ENCODE results near the gene ITGA8. TPM values are rescaled to one million over a fixed set of nuclear protein-coding genes. Genes with fewer than 3 reads are reported as not detected.

The ITGA8 gene
- total and polyA plus RNA-seq, 2 donors (not counting 1 experiment from before 2014, with no cell fraction given): not detected

- Histone ChIP-seq H3K9ac (ENCODE audit: low read length) (no peak overlapping the region), H4K20me1 (ENCODE audit: control insufficient read depth, insufficient read depth, low read length, poor library complexity, severe bottlenecking) (no peaks in the 10 kb centered on the region), H3K4me1 (ENCODE audit: control insufficient read depth in 2 of 2, insufficient read depth in 2 of 2, low read length in 2 of 2) (no peaks in the 10 kb centered on the region), H3K36me3 (replicated peaks in 1 of 2; ENCODE audit: control extremely low read depth in 1 of 2, control insufficient read depth in 1 of 2, extremely low read depth in 1 of 2, insufficient read depth in 2 of 2, low read length in 1 of 2) (no peaks in the 10 kb centered on the region), H3K79me2 (ENCODE audit: control insufficient read depth, insufficient read depth, low read length) (no peaks in the 10 kb centered on the region), H3K4me3 (ENCODE audit: control extremely low read depth in 1 of 5, extremely low read depth in 1 of 5, insufficient read depth in 1 of 5, low read depth in 2 of 5, low read length in 4 of 5) (no peak overlapping the region), H3K27me3 (replicated peaks in 1 of 4; ENCODE audit: control extremely low read depth in 1 of 4, control insufficient read depth in 3 of 4, insufficient read depth in 4 of 4, low read length in 3 of 4) (peaks cover 0 to 3% (median 0%) of the 10 kb centered on the region in 4 experiments), H3K27ac (ENCODE audit: low read length in 2 of 2) (no peak overlapping the region), H3K9me3 (ENCODE audit: control extremely low read depth in 1 of 3, control insufficient read depth in 2 of 3, insufficient read depth in 1 of 3, low read length in 2 of 3) (no peaks in the 10 kb centered on the region), H3K4me2 (replicated peaks; ENCODE audit: low read depth, low read length, poor library complexity, severe bottlenecking) (no peak overlapping the region), H2AFZ (ENCODE audit: insufficient read depth, low read depth, low read length, poor library complexity, severe bottlenecking) (no peak overlapping the region)
- DNase-seq (no peak), ATAC-seq (ENCODE audit: low read depth) (no peak)
- Mint-ChIP-seq H3K4me1 (no peaks in the 10 kb centered on the region), H3K4me3 (no peak overlapping the region), H3K9me3 (ENCODE audit: insufficient read depth) (no peaks in the 10 kb centered on the region), H3K27me3 (peaks cover 21% of the 10 kb centered on the region), H3K27ac (no peak overlapping the region)
- CTCF ChIA-PET: no interaction called here
- intact Hi-C loops (cut with micrococcal nuclease): no loop called here
- WGBS (ENCODE audit: insufficient coverage): no CpG with 5 or more reads among the region's 5 CpGs
- no peak for TF ChIP-seq CTCF (IDR thresholded peaks at IDR 0.05)
- no peak for TF ChIP-seq EZH2 (IDR thresholded peaks at IDR 0.05; ENCODE audit: borderline replicate concordance, insufficient read depth, low read depth, low read length, poor library complexity, severe bottlenecking)
- POLR2A ChIA-PET: no interaction called here
Measured at GRCh38 chr10:15751046-15751445, 31.3 kb upstream of the ITGA8 start.

- whole genome bisulfite sequencing (ENCODE audit: insufficient coverage): no CpG with 5 or more reads among the region's 3 CpGs
- Histone ChIP-seq H2AFZ (ENCODE audit: insufficient read depth, low read depth, low read length, poor library complexity, severe bottlenecking) (no peak overlapping the region), H3K4me3 (ENCODE audit: control extremely low read depth in 1 of 5, extremely low read depth in 1 of 5, insufficient read depth in 1 of 5, low read depth in 2 of 5, low read length in 4 of 5) (no peak overlapping the region), H3K4me2 (replicated peaks; ENCODE audit: low read depth, low read length, poor library complexity, severe bottlenecking) (no peak overlapping the region), H4K20me1 (ENCODE audit: control insufficient read depth, insufficient read depth, low read length, poor library complexity, severe bottlenecking) (no peaks in the 10 kb centered on the region), H3K27ac (ENCODE audit: low read length in 2 of 2) (no peak overlapping the region), H3K9me3 (ENCODE audit: control extremely low read depth in 1 of 3, control insufficient read depth in 2 of 3, insufficient read depth in 1 of 3, low read length in 2 of 3) (peaks cover 0 to 3% (median 0%) of the 10 kb centered on the region in 3 donors), H3K79me2 (ENCODE audit: control insufficient read depth, insufficient read depth, low read length) (no peaks in the 10 kb centered on the region), H3K27me3 (replicated peaks in 1 of 4; ENCODE audit: control extremely low read depth in 1 of 4, control insufficient read depth in 3 of 4, insufficient read depth in 4 of 4, low read length in 3 of 4) (peaks cover 0 to 6% (median 0%) of the 10 kb centered on the region in 4 experiments), H3K36me3 (replicated peaks in 1 of 2; ENCODE audit: control extremely low read depth in 1 of 2, control insufficient read depth in 1 of 2, extremely low read depth in 1 of 2, insufficient read depth in 2 of 2, low read length in 1 of 2) (no peaks in the 10 kb centered on the region), H3K9ac (ENCODE audit: low read length) (no peak overlapping the region), H3K4me1 (ENCODE audit: control insufficient read depth in 2 of 2, insufficient read depth in 2 of 2, low read length in 2 of 2) (no peaks in the 10 kb centered on the region)
- no peak overlapping the region for H3K4me3 Mint-ChIP-seq
- no peak for DNase-seq
- CTCF ChIA-PET: no interaction called here
- POLR2A ChIA-PET: no interaction called here
- H3K27ac Mint-ChIP-seq: no peak overlapping the region
- H3K4me1 Mint-ChIP-seq: no peaks in the 10 kb centered on the region
- no peaks in the 10 kb centered on the region for H3K9me3 Mint-ChIP-seq (ENCODE audit: insufficient read depth)
- TF ChIP-seq CTCF (IDR thresholded peaks at IDR 0.05): no peak
- no peak for ATAC-seq (ENCODE audit: low read depth)
- peaks cover 17% of the 10 kb centered on the region for H3K27me3 Mint-ChIP-seq
- intact Hi-C loops (cut with micrococcal nuclease): no loop called here
Measured at GRCh38 chr10:15748126-15748525, 28.4 kb upstream of the ITGA8 start.
